ENCODE results near the gene IL4I1. TPM values are rescaled to one million over a fixed set of nuclear protein-coding genes. Genes with fewer than 3 reads are reported as not detected.

Gene IL4I1
- total RNA-seq, 4 donors from 2014 or later: 0.34 to 0.50 TPM; not detected in 2

- Histone ChIP-seq H3K4me3 (peak overlapping the region; percentile 53 to 61 (median 60)), H3K4me1 (peaks cover 41 to 79% (median 58%) of the 10 kb centered on the region in 4 donors), H3K27ac (replicated peaks in 1 of 4) (peak overlapping the region; percentile 89 to 96 (median 94)), H3K27me3 (no peaks in the 10 kb centered on the region), H3K9me3 (no peaks in the 10 kb centered on the region), H3K36me3 (peaks cover 2 to 39% (median 29%) of the 10 kb centered on the region in 4 donors)
- intact Hi-C loops (cut with DNase I): no loop called here
- no peak for DNase-seq (ENCODE audit: extremely low spot score)
- TF ChIP-seq POLR2AphosphoS5 (IDR thresholded peaks at IDR 0.05): no peak
- WGBS: 3% methylated on average over 12 of the region's 15 CpGs
These were observed 27.6 kb downstream of the IL4I1 start for GRCh38 chr19:49869009-49869483.

GRCh38 chr19:49866933-49867782 lies 29.5 kb downstream of the IL4I1 start, which contains the start of gene PNKP:
Gene PNKP, minus strand, starts transcription at chr19:49867576. Its CDS starts 372 bp downstream, at chr19:49867204.
- under 1% methylated on average over 21 of the region's 65 CpGs for WGBS

GRCh38 chr19:49864890-49865289 lies 31.8 kb downstream of the IL4I1 start:
- Histone ChIP-seq H3K9me3 (no peaks in the 10 kb centered on the region), H3K4me1 (peaks cover 37 to 69% (median 59%) of the 10 kb centered on the region in 4 donors), H3K36me3 (peaks cover 17 to 52% (median 49%) of the 10 kb centered on the region in 4 donors), H3K27me3 (no peaks in the 10 kb centered on the region), H3K4me3 (peak overlapping the region in 1 of 4 donors; percentile 12), H3K27ac (replicated peaks in 1 of 4) (peak overlapping the region; percentile 15 to 95 (median 76))
- DNase-seq (ENCODE audit: extremely low spot score): no peak
- 88% methylated on average over 12 of the region's 13 CpGs for WGBS
- no peak for TF ChIP-seq POLR2AphosphoS5 (IDR thresholded peaks at IDR 0.05)
- TF ChIP-seq EP300 (IDR thresholded peaks at IDR 0.05): no peak
- intact Hi-C loops (cut with DNase I): no loop called here

More at GRCh38 chr19:49866933-49867782, 29.5 kb downstream of the IL4I1 start, which contains the start of gene PNKP:
- peak within 1 kb of the TSS; percentile 64 to 95 (median 81) for H3K4me3 ChIP-seq
- TF ChIP-seq POLR2AphosphoS5 (IDR thresholded peaks at IDR 0.05): peak; percentile 84 to 91
- no peak for TF ChIP-seq CTCF (IDR thresholded peaks at IDR 0.05)
- TF ChIP-seq EP300 (IDR thresholded peaks at IDR 0.05): no peak
- TF ChIP-seq POLR2A (IDR thresholded peaks at IDR 0.05; ENCODE audit: low read depth): peak; percentile 57
- peak; percentile 98 for DNase-seq (ENCODE audit: extremely low spot score)
- H3K36me3 ChIP-seq: peaks cover 6 to 45% (median 35%) of the 10 kb centered on the region in 4 donors
- intact Hi-C loops (cut with DNase I): no loop called here
- peak within 1 kb of the TSS; percentile 89 to 96 (median 94) for H3K27ac ChIP-seq (replicated peaks in 1 of 4)
- H3K4me1 ChIP-seq: peaks cover 41 to 62% (median 58%) of the 10 kb centered on the region in 4 donors
- H3K9me3 ChIP-seq: no peaks in the 10 kb centered on the region
- H3K27me3 ChIP-seq: no peaks in the 10 kb centered on the region

- 85% methylated on average over 5 of the region's 17 CpGs for WGBS
- intact Hi-C loops (cut with DNase I): no loop called here
- H3K4me1 ChIP-seq: peaks cover 34 to 64% (median 55%) of the 10 kb centered on the region in 4 donors
These were observed 32.8 kb downstream of the IL4I1 start for GRCh38 chr19:49863935-49864320.

GRCh38 chr19:49863254-49863934 lies 33.3 kb downstream of the IL4I1 start:
- H3K27ac ChIP-seq (replicated peaks in 1 of 4): no peak overlapping the region
- no peak for DNase-seq (ENCODE audit: extremely low spot score)
- H3K4me1 ChIP-seq: peaks cover 29 to 59% (median 50%) of the 10 kb centered on the region in 4 donors
- 89% methylated on average over 24 of the region's 24 CpGs for WGBS
- H3K36me3 ChIP-seq: peaks cover 28 to 67% (median 64%) of the 10 kb centered on the region in 4 donors
- H3K4me3 ChIP-seq: no peak overlapping the region
- no peaks in the 10 kb centered on the region for H3K9me3 ChIP-seq
- H3K27me3 ChIP-seq: no peaks in the 10 kb centered on the region
- intact Hi-C loops (cut with DNase I): no loop called here
- no peak for TF ChIP-seq EP300 (IDR thresholded peaks at IDR 0.05)
- TF ChIP-seq POLR2A (IDR thresholded peaks at IDR 0.05; ENCODE audit: low read depth): no peak
- TF ChIP-seq POLR2AphosphoS5 (IDR thresholded peaks at IDR 0.05): no peak
- TF ChIP-seq CTCF (IDR thresholded peaks at IDR 0.05): no peak

More at GRCh38 chr19:49863935-49864320, 32.8 kb downstream of the IL4I1 start:
- H3K27ac ChIP-seq (replicated peaks in 1 of 4): no peak overlapping the region
- DNase-seq (ENCODE audit: extremely low spot score): no peak
- no peaks in the 10 kb centered on the region for H3K27me3 ChIP-seq
- no peaks in the 10 kb centered on the region for H3K9me3 ChIP-seq
- peaks cover 23 to 62% (median 59%) of the 10 kb centered on the region in 4 donors for H3K36me3 ChIP-seq
- H3K4me3 ChIP-seq: no peak overlapping the region
- TF ChIP-seq POLR2A (IDR thresholded peaks at IDR 0.05; ENCODE audit: low read depth): no peak
- no peak for TF ChIP-seq POLR2AphosphoS5 (IDR thresholded peaks at IDR 0.05)
- no peak for TF ChIP-seq EP300 (IDR thresholded peaks at IDR 0.05)
- TF ChIP-seq CTCF (IDR thresholded peaks at IDR 0.05): no peak

All from esophagus muscularis mucosa (tissue), 4 donors.